HEK293 (cell line): Measurements from ENCODE around the gene SMURF2.

Experiments used
- BCL11A ChIP-seq: fragments of 450-650 bp; formaldehyde crosslinking; IDR thresholded peaks from 2 replicates; pipeline ENCODE4 v1.5.1; 2016; ENCODE audit warnings: low read depth, missing biosample characterization, missing genetic modification characterization
- CTCF ChIP-seq: fragments of 450-650 bp; formaldehyde crosslinking; IDR thresholded peaks from 2 replicates; pipeline ENCODE4 v1.5.1; 2016; ENCODE audit warnings: missing biosample characterization, missing genetic modification characterization
- HOXC10 ChIP-seq: sonication (generic); formaldehyde crosslinking; IDR thresholded peaks from 2 replicates; pipeline ENCODE4 v1.8.1; 2023; ENCODE audit warnings: mild to moderate bottlenecking, missing genetic modification reagents
- OSR2 ChIP-seq: fragments of 450-650 bp; formaldehyde crosslinking; IDR thresholded peaks from 2 replicates; pipeline ENCODE4 v1.5.1; 2016; ENCODE audit warnings: missing biosample characterization, missing genetic modification characterization
- REST ChIP-seq: fragments of 450-650 bp; formaldehyde crosslinking; IDR thresholded peaks from 2 replicates; pipeline ENCODE4 v1.5.1; 2016; ENCODE audit warnings: missing biosample characterization, missing genetic modification characterization
- ZBTB48 ChIP-seq: fragments of 450-650 bp; formaldehyde crosslinking; IDR thresholded peaks from 2 replicates; pipeline ENCODE4 v1.5.1; 2016; ENCODE audit warnings: missing biosample characterization, missing genetic modification characterization
- ZBTB8A ChIP-seq: fragments of 450-650 bp; formaldehyde crosslinking; IDR thresholded peaks from 2 replicates; pipeline ENCODE4 v1.5.1; 2016; ENCODE audit warnings: missing biosample characterization, missing genetic modification characterization
- ZNF133 ChIP-seq: fragments of 450-650 bp; formaldehyde crosslinking; IDR thresholded peaks from 2 replicates; pipeline ENCODE4 v1.5.1; 2016; ENCODE audit warnings: missing biosample characterization, missing genetic modification characterization
- ZNF274 ChIP-seq, 2 experiments: fragments of 200-500 bp in 1 of 2; fragments of 450-650 bp in 1 of 2; sonication (Bioruptor generic) in 1 of 2; formaldehyde crosslinking in 1 of 2; IDR thresholded peaks; 2 replicates each; pipeline versions ENCODE4 v1.5.1 to v1.6.1; 2014 to 2016; ENCODE audit warnings: borderline replicate concordance in 1 of 2, inconsistent platforms in 1 of 2, low read length in 1 of 2, missing biosample characterization in 1 of 2, missing genetic modification characterization in 1 of 2
- ZNF311 ChIP-seq: fragments of 450-650 bp; formaldehyde crosslinking; IDR thresholded peaks from 2 replicates; pipeline ENCODE4 v1.5.1; 2017; ENCODE audit warnings: missing biosample characterization, missing genetic modification characterization, borderline replicate concordance
- ZNF37A ChIP-seq: fragments of 450-650 bp; IDR thresholded peaks from 2 replicates; pipeline ENCODE4 v1.5.1; 2018; ENCODE audit warnings: missing biosample characterization, missing genetic modification characterization
- ZNF513 ChIP-seq: fragments of 450-650 bp; IDR thresholded peaks from 2 replicates; pipeline ENCODE4 v1.5.1; 2018; ENCODE audit warnings: missing biosample characterization, missing genetic modification characterization
- ZNF561 ChIP-seq: fragments of 450-650 bp; IDR thresholded peaks from 2 replicates; pipeline ENCODE4 v1.5.1; 2018; ENCODE audit warnings: missing biosample characterization, missing genetic modification characterization, borderline replicate concordance

- no peak for TF ChIP-seq ZNF513 (tag by site-specific recombination)
- TF ChIP-seq ZBTB8A (tag by site-specific recombination): no peak
- TF ChIP-seq CTCF: no peak
- TF ChIP-seq BCL11A (tag by site-specific recombination): no peak
- no peak for TF ChIP-seq ZNF311 (tag by site-specific recombination)
- no peak for TF ChIP-seq ZNF274 (IDR thresholded peaks at IDR 0.05; ENCODE audit: low read length)
- TF ChIP-seq ZNF274 (tag by site-specific recombination; IDR thresholded peaks at IDR 0.05; ENCODE audit: borderline replicate concordance): no peak
- TF ChIP-seq OSR2: no peak
- no peak for TF ChIP-seq REST (tag by site-specific recombination)
- TF ChIP-seq HOXC10 (CRISPR knock-in tag): no peak
- TF ChIP-seq ZNF561 (tag by site-specific recombination): no peak
- TF ChIP-seq ZBTB48: no peak
- TF ChIP-seq ZNF133 (tag by site-specific recombination): no peak
- TF ChIP-seq ZNF37A (tag by site-specific recombination): no peak
These were observed 8.7 kb downstream of the SMURF2 start for GRCh38 chr17:64653325-64653984.
